D721Med (cell line): Measurements from ENCODE around the gene PLCXD3.

Experiments used
- DNase-seq: peaks from one replicate; pipeline ENCODE4 v3.0.0; 2011; ENCODE audit warnings: low spot score; ENCODE audit not compliant: insufficient read length
- FAIRE-seq: peaks from 2 replicates; lab custom pipeline; 2011; peaks lifted over from hg19 to GRCh38; lab: Jason Lieb, UNC
- TF ChIP-seq, protein P1 (sequence below): IDR thresholded peaks from 2 replicates; pipeline ENCODE4 v1.5.1; 2012; ENCODE audit warnings: mild to moderate bottlenecking, control low read depth; ENCODE audit not compliant: insufficient read depth; ENCODE audit errors: missing control alignments

Gene PLCXD3

DNA sequence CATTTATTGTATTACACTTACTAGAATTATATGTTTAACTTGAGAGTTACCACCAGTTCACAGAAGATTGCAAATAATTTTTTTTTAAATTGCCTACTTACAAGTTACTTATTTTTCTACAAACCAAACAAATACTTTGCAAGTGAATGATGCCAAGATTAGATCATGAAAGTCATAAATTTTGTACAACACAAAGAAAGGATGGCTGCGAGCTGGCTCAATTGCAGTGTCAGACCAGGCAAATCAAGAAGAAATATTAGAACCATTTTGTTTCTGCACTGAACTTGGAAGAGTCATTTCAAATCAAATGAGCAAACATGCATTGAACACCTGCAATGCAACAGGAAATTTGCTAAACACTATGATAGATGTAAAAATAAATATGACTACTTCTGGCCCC lies 97.3 kb downstream of the PLCXD3 start:
- DNase-seq (no peak), FAIRE-seq (no peak)
- TF ChIP-seq, protein P1, sequence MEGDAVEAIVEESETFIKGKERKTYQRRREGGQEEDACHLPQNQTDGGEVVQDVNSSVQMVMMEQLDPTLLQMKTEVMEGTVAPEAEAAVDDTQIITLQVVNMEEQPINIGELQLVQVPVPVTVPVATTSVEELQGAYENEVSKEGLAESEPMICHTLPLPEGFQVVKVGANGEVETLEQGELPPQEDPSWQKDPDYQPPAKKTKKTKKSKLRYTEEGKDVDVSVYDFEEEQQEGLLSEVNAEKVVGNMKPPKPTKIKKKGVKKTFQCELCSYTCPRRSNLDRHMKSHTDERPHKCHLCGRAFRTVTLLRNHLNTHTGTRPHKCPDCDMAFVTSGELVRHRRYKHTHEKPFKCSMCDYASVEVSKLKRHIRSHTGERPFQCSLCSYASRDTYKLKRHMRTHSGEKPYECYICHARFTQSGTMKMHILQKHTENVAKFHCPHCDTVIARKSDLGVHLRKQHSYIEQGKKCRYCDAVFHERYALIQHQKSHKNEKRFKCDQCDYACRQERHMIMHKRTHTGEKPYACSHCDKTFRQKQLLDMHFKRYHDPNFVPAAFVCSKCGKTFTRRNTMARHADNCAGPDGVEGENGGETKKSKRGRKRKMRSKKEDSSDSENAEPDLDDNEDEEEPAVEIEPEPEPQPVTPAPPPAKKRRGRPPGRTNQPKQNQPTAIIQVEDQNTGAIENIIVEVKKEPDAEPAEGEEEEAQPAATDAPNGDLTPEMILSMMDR = no peak

- FAIRE-seq (no peak), DNase-seq (no peak)
- TF ChIP-seq, protein P1 = no peak
These were observed 97.9 kb downstream of the PLCXD3 start for GRCh38 chr5:41412496-41412895.

DNA sequence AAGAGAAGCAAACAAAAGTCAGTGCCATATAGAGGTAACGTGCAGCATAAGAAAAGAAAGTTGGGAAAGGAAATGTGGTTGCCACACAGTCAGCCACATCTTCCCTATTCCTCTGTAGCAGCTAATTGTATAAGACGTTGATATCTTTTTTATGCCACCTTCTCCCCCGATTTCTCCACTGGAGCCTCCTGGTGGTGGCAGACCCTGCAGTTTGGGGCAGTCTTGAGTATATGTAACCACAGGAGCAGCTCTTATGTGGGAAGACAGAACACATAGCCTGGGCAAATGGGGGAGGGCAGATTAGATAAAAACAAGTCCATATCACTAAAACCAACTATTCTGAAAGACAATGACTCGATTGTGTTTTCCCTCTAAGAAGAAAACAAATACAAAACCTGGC lies 99.7 kb downstream of the PLCXD3 start:
- TF ChIP-seq, protein P1 = no peak
- no peak for FAIRE-seq
- DNase-seq = no peak

- DNase-seq (no peak), FAIRE-seq (no peak)
- TF ChIP-seq, protein P1 = no peak
These were observed 100.1 kb downstream of the PLCXD3 start for GRCh38 chr5:41410307-41410706.

DNA sequence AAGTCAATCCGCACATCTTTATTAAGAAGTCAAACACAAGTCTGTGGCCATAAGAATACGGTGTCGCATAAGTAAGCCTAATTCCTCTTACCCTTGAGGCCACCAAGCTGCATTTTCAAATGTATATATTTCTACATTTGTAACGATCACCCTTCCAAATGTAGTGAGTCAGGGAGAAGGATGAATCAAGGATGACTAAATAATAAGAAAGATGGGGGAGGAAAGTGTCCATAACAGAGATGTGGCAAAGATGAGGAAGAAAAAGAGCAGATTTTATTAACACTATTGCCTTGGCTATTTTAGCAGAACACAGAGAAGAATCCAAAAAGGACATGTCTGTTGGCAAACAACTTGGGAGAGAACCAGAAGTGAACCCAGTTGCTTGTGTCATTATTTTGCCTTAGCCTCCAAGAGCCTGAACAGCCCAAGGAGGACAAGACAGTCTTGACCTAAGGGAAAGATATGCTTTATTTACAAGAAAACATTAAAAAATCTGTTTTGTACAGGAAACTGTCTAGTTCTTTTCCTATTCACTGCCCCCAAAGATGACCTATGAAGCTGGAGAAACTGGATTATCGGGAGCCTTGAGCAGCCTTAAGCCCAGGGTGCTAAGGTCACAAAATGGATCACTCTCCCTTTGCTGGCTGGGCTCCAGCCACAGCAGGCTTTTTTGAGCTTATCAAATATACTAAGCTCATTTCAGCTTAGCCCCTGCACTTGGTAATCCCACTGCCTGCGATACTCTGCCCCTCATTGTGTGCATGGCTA lies 101.5 kb downstream of the PLCXD3 start:
- TF ChIP-seq, protein P1 = no peak
- DNase-seq (no peak), FAIRE-seq (no peak)

DNA sequence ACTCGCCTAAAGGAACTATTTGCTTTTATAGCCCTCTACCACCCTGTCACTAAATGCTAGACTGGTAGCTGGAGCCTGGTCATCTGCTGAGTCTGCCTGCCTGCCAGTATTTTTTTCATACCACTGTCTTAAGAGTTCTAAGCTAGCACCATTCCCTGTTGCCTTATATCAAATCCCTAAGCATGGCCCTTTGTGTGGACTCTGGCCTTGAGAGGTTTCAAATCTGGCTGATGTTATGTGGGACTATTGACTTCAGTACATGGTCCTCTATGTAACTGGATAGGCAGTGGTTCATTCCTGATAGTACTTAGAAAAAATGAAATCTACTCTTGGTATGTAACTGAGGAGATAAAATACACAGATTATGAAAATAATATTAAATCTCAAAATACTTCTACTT lies 103.5 kb downstream of the PLCXD3 start:
- FAIRE-seq = no peak
- DNase-seq = no peak
- TF ChIP-seq, protein P1 = no peak

GRCh38 chr5:41406424-41406823 lies 104.0 kb downstream of the PLCXD3 start:
- TF ChIP-seq, protein P1 = no peak
- FAIRE-seq = no peak
- no peak for DNase-seq
